Liver (tissue), 3 donors: ENCODE results near the gene ATP2B1.

Source experiments
- CTCF ChIP-seq: fragments of 150-350 bp; IDR thresholded peaks from 2 replicates; pipeline ENCODE4 v1.5.1; 2017; ENCODE audit warnings: improper control_type of control experiment, low read depth, low read length; ENCODE audit not compliant: missing input control
- TAF1 ChIP-seq: conservative IDR thresholded peaks from 2 replicates; pipeline ENCODE4 v1.6.1; 2016; ENCODE audit warnings: antibody characterized with exemption, mild to moderate bottlenecking
- ZBTB33 ChIP-seq: IDR thresholded peaks from 2 replicates; pipeline ENCODE4 v1.6.1; 2016; ENCODE audit warnings: antibody characterized with exemption
- donor health status: healthy.
- donor health status: healthy.

- peak; percentile 11 for TF ChIP-seq CTCF
- no peak for TF ChIP-seq TAF1
- TF ChIP-seq ZBTB33, result no peak
Measured at GRCh38 chr12:89707703-89708564, 704 bp downstream of the ATP2B1 start.
